Liver (tissue), 9 donors: Measurements from ENCODE around the gene PLLP. TPM values are rescaled to one million over a fixed set of nuclear protein-coding genes. Genes with fewer than 3 reads are reported as not detected.

ENCODE experiments used
- DNase-seq: peaks from one replicate; pipeline ENCODE4 v3.0.0-alpha.2; 2017; ENCODE audit warnings: low spot score
- H3K27ac ChIP-seq, 2 donors: one replicate each; pipeline ENCODE4 v1.7.0; 2013; ENCODE audit warnings: inconsistent platforms in 2 of 2, low read length in 2 of 2, control low read depth in 1 of 2, low read depth in 1 of 2, mild to moderate bottlenecking in 1 of 2
- H3K27me3 ChIP-seq, 4 donors: one replicate each; pipeline versions ENCODE4 v1.6.1 to v1.7.0; 2013; ENCODE audit warnings: low read length in 3 of 4, inconsistent platforms in 1 of 4, mild to moderate bottlenecking in 1 of 4, moderate library complexity in 1 of 4; ENCODE audit not compliant: control insufficient read depth in 4 of 4, insufficient read depth in 4 of 4
- H3K36me3 ChIP-seq, 4 donors: one replicate each; pipeline versions ENCODE4 v1.6.1 to v1.7.0; 2013; ENCODE audit warnings: low read length in 3 of 4, mild to moderate bottlenecking in 3 of 4, low read depth in 1 of 4, moderate library complexity in 1 of 4; ENCODE audit not compliant: control insufficient read depth in 4 of 4, insufficient read depth in 3 of 4
- H3K4me1 ChIP-seq, 4 donors: one replicate each; pipeline versions ENCODE4 v1.6.1 to v1.7.0; 2013; ENCODE audit warnings: low read length in 3 of 4, mild to moderate bottlenecking in 3 of 4, moderate library complexity in 1 of 4; ENCODE audit not compliant: control insufficient read depth in 4 of 4, insufficient read depth in 4 of 4
- H3K4me3 ChIP-seq, 3 donors: one replicate each; pipeline versions ENCODE4 v1.6.1 to v1.7.0; 2013; ENCODE audit warnings: low read length in 3 of 3, control low read depth in 1 of 3, low read depth in 1 of 3, mild to moderate bottlenecking in 1 of 3
- H3K9ac ChIP-seq, 2 donors: one replicate each; pipeline ENCODE4 v1.7.0; 2013; ENCODE audit warnings: low read length in 2 of 2, mild to moderate bottlenecking in 2 of 2, moderate library complexity in 2 of 2, control low read depth in 1 of 2, low read depth in 1 of 2
- H3K9me3 ChIP-seq, 4 donors: one replicate each; pipeline versions ENCODE4 v1.6.1 to v1.7.0; 2013; ENCODE audit warnings: low read length in 3 of 4; ENCODE audit not compliant: control insufficient read depth in 4 of 4
- ATF3 ChIP-seq: IDR thresholded peaks from 2 replicates; pipeline ENCODE4 v1.6.1; 2016; ENCODE audit warnings: antibody characterized with exemption
- CTCF ChIP-seq: fragments of 150-350 bp; IDR thresholded peaks from 2 replicates; pipeline ENCODE4 v1.5.1; 2017; ENCODE audit warnings: improper control_type of control experiment, low read depth, low read length; ENCODE audit not compliant: missing input control
- FOXA1 ChIP-seq: IDR thresholded peaks from 2 replicates; pipeline ENCODE4 v1.6.1; 2016; ENCODE audit warnings: antibody characterized with exemption
- FOXA2 ChIP-seq: IDR thresholded peaks from 2 replicates; pipeline ENCODE4 v1.6.1; 2016; ENCODE audit warnings: antibody characterized with exemption
- HNF4A ChIP-seq, 2 donors: conservative IDR thresholded peaks; 2 replicates each; pipeline ENCODE4 v1.6.1; 2016; ENCODE audit warnings: antibody characterized with exemption in 2 of 2, mild to moderate bottlenecking in 2 of 2
- HNF4G ChIP-seq: IDR thresholded peaks from 2 replicates; pipeline ENCODE4 v1.6.1; 2016; ENCODE audit warnings: antibody characterized with exemption
- JUND ChIP-seq, 2 donors: IDR thresholded peaks; 2 replicates each; pipeline ENCODE4 v1.6.1; 2016; ENCODE audit warnings: antibody characterized with exemption in 2 of 2
- MAX ChIP-seq: IDR thresholded peaks from 2 replicates; pipeline ENCODE4 v1.6.1; 2016; ENCODE audit warnings: antibody characterized with exemption
- REST ChIP-seq: IDR thresholded peaks from 2 replicates; pipeline ENCODE4 v1.6.1; 2016; ENCODE audit warnings: antibody characterized with exemption, mild to moderate bottlenecking
- RXRA ChIP-seq, 2 donors: IDR thresholded peaks; 2 replicates each; pipeline ENCODE4 v1.6.1; 2017 to 2018; ENCODE audit warnings: antibody characterized with exemption in 2 of 2, mild to moderate bottlenecking in 1 of 2
- SP1 ChIP-seq: IDR thresholded peaks from 2 replicates; pipeline ENCODE4 v1.6.1; 2018; ENCODE audit warnings: antibody characterized with exemption, mild to moderate bottlenecking
- TAF1 ChIP-seq: conservative IDR thresholded peaks from 2 replicates; pipeline ENCODE4 v1.6.1; 2016; ENCODE audit warnings: antibody characterized with exemption, mild to moderate bottlenecking
- YY1 ChIP-seq: IDR thresholded peaks from 2 replicates; pipeline ENCODE4 v1.6.1; 2016; ENCODE audit warnings: antibody characterized with exemption, mild to moderate bottlenecking
- WGBS: extraction: QIAGEN DNeasy Blood & Tissue Kit; methylation state at CpG from one replicate; pipeline ENCODE4 v1.1.7; 2013; 5-methylcytosine and 5-hydroxymethylcytosine counted together
- polyA plus RNA-seq, 2 donors: library from polyadenylated mRNA; stranded (reverse) in 1 of 2; unstranded in 1 of 2; fragments of 200-250 nt in 1 of 2; fragments of >200 nt in 1 of 2; fragmentation: Nextera tagmentation in 1 of 2; extraction: Ambion mirVana in 1 of 2; gene quantifications; one replicate each; pipeline versions ENCODE4 v1.2.1 to v1.2.3, GENCODE V29; 2013 to 2015
- total RNA-seq, 2 donors: library from RNA; depleted of rRNA; stranded (reverse); fragments of >200 nt; gene quantifications; one replicate each; pipeline ENCODE4 v1.2.3, GENCODE V29; 2014
- TF ChIP-seq, protein P1 (sequence below): IDR thresholded peaks from 2 replicates; pipeline ENCODE4 v1.6.1; 2016; ENCODE audit warnings: antibody characterized with exemption
- donor health status: healthy.
- donor health status: healthy.
- donor health status: healthy.
- donor health status: healthy.
- donor health status: healthy.

PLLP gene
- total and polyA plus RNA-seq, 4 donors, result 1.4 to 5.2 (median 2.7) TPM

DNA sequence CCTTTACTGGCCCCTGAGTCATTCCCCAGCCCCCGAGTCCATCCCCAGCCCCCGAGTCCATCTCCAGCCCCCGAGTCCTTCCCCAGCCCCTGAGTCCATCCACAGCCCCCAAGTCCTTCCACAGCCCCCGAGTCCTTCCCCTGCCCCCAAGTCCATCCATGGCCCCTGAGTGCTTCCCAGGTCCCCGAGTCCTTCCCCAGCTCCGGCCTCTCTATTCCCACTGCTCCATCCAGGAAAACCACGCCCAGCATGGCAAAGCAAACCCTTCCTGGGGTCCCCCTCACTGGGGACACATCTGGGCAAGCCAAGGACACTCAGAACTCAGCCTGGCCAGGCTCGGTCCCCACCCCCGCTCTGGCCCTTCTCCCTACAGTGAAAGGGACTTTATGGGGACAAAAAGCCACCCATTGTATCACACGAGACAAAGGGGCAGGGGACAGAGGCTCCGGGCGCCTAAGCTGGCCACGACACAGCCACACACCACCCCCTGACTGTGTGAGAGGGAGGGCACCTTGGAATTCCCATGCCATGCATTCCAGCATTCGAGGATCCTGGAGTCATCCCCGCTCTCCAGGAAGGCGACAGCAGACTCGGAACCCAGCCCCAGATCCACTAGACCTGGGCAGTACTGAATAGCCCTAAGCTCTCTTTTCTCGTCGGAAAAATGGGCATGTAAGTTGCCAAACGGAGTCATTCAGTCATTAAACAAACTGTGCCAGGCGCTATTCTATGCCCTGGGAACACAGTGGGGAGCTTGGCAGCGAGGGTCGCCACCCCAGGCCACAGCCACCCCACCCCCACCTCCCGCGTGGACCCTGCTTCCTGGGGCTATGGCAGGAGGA is 14.0 kb downstream of the PLLP start:
- H3K9me3 ChIP-seq, result no peaks in the 10 kb centered on the region
- no peaks in the 10 kb centered on the region for H3K36me3 ChIP-seq
- no peak overlapping the region for H3K27ac ChIP-seq
- 95% methylated on average over 25 of the region's 25 CpGs for WGBS
- TF ChIP-seq YY1 (no peak), HNF4G (no peak), JUND (IDR thresholded peaks at IDR 0.05) (no peak), ATF3 (no peak), FOXA2 (no peak), REST (no peak), RXRA (IDR thresholded peaks at IDR 0.05) (no peak), FOXA1 (no peak), MAX (no peak)
- H3K4me1 ChIP-seq, result peaks cover 0 to 4% (median 0%) of the 10 kb centered on the region in 4 donors
- H3K4me3 ChIP-seq, result no peak overlapping the region
- H3K9ac ChIP-seq, result no peak overlapping the region
- no peaks in the 10 kb centered on the region for H3K27me3 ChIP-seq
- no peak for DNase-seq

DNA sequence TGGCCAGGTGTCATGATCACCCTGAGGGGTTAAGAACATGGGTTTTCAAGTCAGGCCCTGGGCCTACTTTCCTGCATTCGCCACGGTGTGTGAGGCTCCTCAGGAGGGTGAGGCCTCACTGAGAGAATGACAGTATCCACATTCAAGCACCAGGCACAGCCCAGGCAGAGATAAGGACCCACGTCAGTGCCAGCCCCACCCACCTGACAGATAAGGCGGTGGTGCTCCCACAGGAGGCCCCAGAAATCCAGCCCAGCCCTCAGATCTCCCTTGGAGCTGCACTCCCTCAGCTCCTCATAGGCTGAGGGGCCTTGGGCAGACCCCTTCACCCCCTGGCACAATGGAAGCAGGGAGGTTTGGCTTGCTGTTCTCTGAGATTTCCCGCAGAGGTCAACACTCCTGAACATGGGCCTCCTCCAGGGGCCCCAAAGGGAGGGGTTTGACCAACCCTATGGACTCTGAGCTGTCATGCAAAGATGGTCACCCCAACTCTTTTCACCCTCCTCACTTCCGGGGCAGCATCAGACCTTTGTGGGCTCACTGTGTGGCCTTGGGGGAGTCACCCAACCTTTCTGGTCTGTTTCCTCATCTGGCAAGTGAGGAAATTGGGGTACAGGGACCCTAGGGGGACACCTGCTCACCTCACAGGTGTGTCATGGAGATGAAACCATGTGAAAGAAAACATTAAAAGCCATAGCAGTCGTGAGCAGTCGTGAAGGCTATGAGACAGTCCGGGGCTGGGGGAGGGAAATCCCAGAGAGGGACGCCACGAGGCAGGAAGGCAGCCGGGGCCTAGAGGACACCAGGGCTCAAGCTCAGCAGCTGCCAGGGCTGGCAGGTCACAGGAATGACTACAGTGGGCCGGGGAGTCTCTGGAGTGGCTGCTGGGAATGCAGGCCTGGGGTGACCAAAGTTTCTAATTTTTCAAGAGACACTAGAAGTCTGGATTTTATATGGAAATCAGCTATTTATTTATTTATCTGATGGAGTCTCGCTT is 15.4 kb downstream of the PLLP start:
- H3K27me3 ChIP-seq, result no peaks in the 10 kb centered on the region
- TF ChIP-seq SP1, result no peak
- no peak for TF ChIP-seq MAX
- no peak for TF ChIP-seq YY1
- no peak for TF ChIP-seq HNF4A (conservative IDR thresholded peaks at IDR 0.05)
- TF ChIP-seq TAF1, result no peak
- TF ChIP-seq HNF4G, result no peak
- TF ChIP-seq CTCF, result no peak
- TF ChIP-seq REST, result no peak
- TF ChIP-seq JUND (IDR thresholded peaks at IDR 0.05), result no peak
- TF ChIP-seq, protein P1, sequence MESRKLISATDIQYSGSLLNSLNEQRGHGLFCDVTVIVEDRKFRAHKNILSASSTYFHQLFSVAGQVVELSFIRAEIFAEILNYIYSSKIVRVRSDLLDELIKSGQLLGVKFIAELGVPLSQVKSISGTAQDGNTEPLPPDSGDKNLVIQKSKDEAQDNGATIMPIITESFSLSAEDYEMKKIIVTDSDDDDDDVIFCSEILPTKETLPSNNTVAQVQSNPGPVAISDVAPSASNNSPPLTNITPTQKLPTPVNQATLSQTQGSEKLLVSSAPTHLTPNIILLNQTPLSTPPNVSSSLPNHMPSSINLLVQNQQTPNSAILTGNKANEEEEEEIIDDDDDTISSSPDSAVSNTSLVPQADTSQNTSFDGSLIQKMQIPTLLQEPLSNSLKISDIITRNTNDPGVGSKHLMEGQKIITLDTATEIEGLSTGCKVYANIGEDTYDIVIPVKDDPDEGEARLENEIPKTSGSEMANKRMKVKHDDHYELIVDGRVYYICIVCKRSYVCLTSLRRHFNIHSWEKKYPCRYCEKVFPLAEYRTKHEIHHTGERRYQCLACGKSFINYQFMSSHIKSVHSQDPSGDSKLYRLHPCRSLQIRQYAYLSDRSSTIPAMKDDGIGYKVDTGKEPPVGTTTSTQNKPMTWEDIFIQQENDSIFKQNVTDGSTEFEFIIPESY, result no peak
- H3K4me3 ChIP-seq, result no peak overlapping the region
- peak; percentile 84 for DNase-seq
- H3K9me3 ChIP-seq, result no peaks in the 10 kb centered on the region
- peaks cover 0 to 4% (median 0%) of the 10 kb centered on the region in 4 donors for H3K4me1 ChIP-seq
- no peak overlapping the region for H3K9ac ChIP-seq
- H3K36me3 ChIP-seq, result no peaks in the 10 kb centered on the region
- WGBS, result 67% methylated on average over 14 of the region's 14 CpGs
- H3K27ac ChIP-seq, result no peak overlapping the region
